ENCODE data around the gene ZNF624.

- no peak for TF ChIP-seq PKNOX1 (IDR thresholded peaks at IDR 0.05)
- no peak for TF ChIP-seq L3MBTL2 (conservative IDR thresholded peaks at IDR 0.05)
Observed at GRCh38 chr17:16676676-16677268, 23.1 kb upstream of the ZNF624 start.

Data from HEK293T (cell line).